WTC11 (cell line): Measurements from ENCODE around the gene ZFP64. TPM values are rescaled to one million over a fixed set of nuclear protein-coding genes. Genes with fewer than 3 reads are reported as not detected.
A peak's percentile ranks its signal among the peaks of the same experiment; 100 is the strongest.

Experiments
- ATAC-seq: fragments of 200-7000 bp; cut with Tn5 transposase; 2 replicates; pipeline ENCODE4 v1.10.0; 2021; ENCODE audit warnings: mild to moderate bottlenecking, moderate library complexity
- CTCF ChIA-PET: fragments of 300-600 bp; sonication (Branson Sonifier 250); formaldehyde crosslinking; loops from one replicate; lab custom pipeline; 2021; ENCODE audit warnings: antibody characterized with exemption; lab: Charles Lee
- POLR2A ChIA-PET: fragments of 350-600 bp; sonication (Branson Sonifier 250); formaldehyde crosslinking; loops from one replicate; lab custom pipeline; 2021; ENCODE audit warnings: antibody characterized with exemption; lab: Charles Lee
- DNase-seq: peaks from one replicate; pipeline ENCODE4 v3.0.0; 2021; ENCODE audit warnings: low spot score
- H3K27ac Mint-ChIP-seq: 2 replicates; pipeline ENCODE4 v1.8.0; 2021; ENCODE audit warnings: mixed read lengths
- H3K27me3 Mint-ChIP-seq: 2 replicates; pipeline ENCODE4 v1.8.0; 2021; ENCODE audit warnings: low read depth, mild to moderate bottlenecking, moderate library complexity, mixed read lengths
- H3K36me3 Mint-ChIP-seq: 2 replicates; pipeline ENCODE4 v1.8.0; 2021; ENCODE audit warnings: mixed read lengths
- H3K4me1 Mint-ChIP-seq: 2 replicates; pipeline ENCODE4 v1.8.0; 2022; ENCODE audit warnings: mixed read lengths
- H3K4me3 Mint-ChIP-seq: 2 replicates; pipeline ENCODE4 v1.8.0; 2021; ENCODE audit warnings: mild to moderate bottlenecking, moderate library complexity, mixed read lengths
- H3K9me3 Mint-ChIP-seq: 2 replicates; pipeline ENCODE4 v1.8.0; 2021; ENCODE audit warnings: mixed read lengths
- CBFB ChIP-seq: sonication (generic); formaldehyde crosslinking; IDR thresholded peaks from 2 replicates; pipeline ENCODE4 v1.8.1; 2022; ENCODE audit warnings: mild to moderate bottlenecking, low read depth, missing genetic modification reagents
- CDX4 ChIP-seq: fragments of 250-450 bp; sonication (Bioruptor Pico); IDR thresholded peaks from 2 replicates; pipeline ENCODE4 v1.9.0; 2021; ENCODE audit warnings: moderate library complexity, mild to moderate bottlenecking, inconsistent platforms, borderline replicate concordance
- CREM ChIP-seq: sonication (generic); formaldehyde crosslinking; IDR thresholded peaks from 2 replicates; pipeline ENCODE4 v1.8.1; 2022; ENCODE audit warnings: mild to moderate bottlenecking, missing genetic modification reagents, moderate library complexity
- CTCF ChIP-seq: fragments of 200-600 bp; IDR thresholded peaks from 2 replicates; pipeline ENCODE4 v1.8.0; 2022; ENCODE audit warnings: antibody characterized with exemption
- ESRRA ChIP-seq: sonication (generic); formaldehyde crosslinking; IDR thresholded peaks from 2 replicates; pipeline ENCODE4 v1.8.1; 2022; ENCODE audit warnings: mild to moderate bottlenecking, missing genetic modification reagents, borderline replicate concordance
- FOXP1 ChIP-seq: sonication (generic); formaldehyde crosslinking; IDR thresholded peaks from 2 replicates; pipeline ENCODE4 v1.8.0; 2022; ENCODE audit warnings: missing genetic modification reagents, mild to moderate bottlenecking, moderate library complexity, borderline replicate concordance
- GABPB1 ChIP-seq: sonication (generic); formaldehyde crosslinking; IDR thresholded peaks from 2 replicates; pipeline ENCODE4 v1.8.1; 2023; ENCODE audit warnings: mild to moderate bottlenecking, missing genetic modification reagents
- GTF2I ChIP-seq: fragments of 250-450 bp; sonication (Bioruptor Pico); conservative IDR thresholded peaks from 2 replicates; pipeline ENCODE4 v1.4.0; 2021; ENCODE audit warnings: mild to moderate bottlenecking
- KAT7 ChIP-seq: sonication (generic); formaldehyde crosslinking; IDR thresholded peaks from 2 replicates; pipeline ENCODE4 v1.8.1; 2023; ENCODE audit warnings: missing genetic modification reagents, mild to moderate bottlenecking, borderline replicate concordance
- MAX ChIP-seq: sonication (generic); formaldehyde crosslinking; IDR thresholded peaks from 2 replicates; pipeline ENCODE4 v1.8.0; 2022; ENCODE audit warnings: mild to moderate bottlenecking, missing genetic modification reagents
- NR2C2 ChIP-seq: sonication (generic); formaldehyde crosslinking; IDR thresholded peaks from 2 replicates; pipeline ENCODE4 v1.8.0; 2022; ENCODE audit warnings: mild to moderate bottlenecking, missing genetic modification reagents
- SOX15 ChIP-seq: fragments of 250-450 bp; sonication (Bioruptor Pico); IDR thresholded peaks from 2 replicates; pipeline ENCODE4 v1.9.0; 2021; ENCODE audit warnings: mild to moderate bottlenecking
- TCF7 ChIP-seq: sonication (generic); formaldehyde crosslinking; IDR thresholded peaks from 2 replicates; pipeline ENCODE4 v1.8.0; 2022; ENCODE audit warnings: mild to moderate bottlenecking, low read depth, missing genetic modification reagents, moderate library complexity
- USF1 ChIP-seq: sonication (generic); formaldehyde crosslinking; IDR thresholded peaks from 2 replicates; pipeline ENCODE4 v1.8.0; 2022; ENCODE audit warnings: mild to moderate bottlenecking, missing genetic modification reagents
- USF2 ChIP-seq: sonication (generic); formaldehyde crosslinking; IDR thresholded peaks from 2 replicates; pipeline ENCODE4 v1.8.1; 2023; ENCODE audit warnings: mild to moderate bottlenecking, missing genetic modification reagents, moderate library complexity
- ZNF232 ChIP-seq: sonication (generic); formaldehyde crosslinking; IDR thresholded peaks from 2 replicates; pipeline ENCODE4 v1.8.0; 2022; ENCODE audit warnings: mild to moderate bottlenecking, missing genetic modification reagents
- total RNA-seq: library from RNA; stranded (reverse); gene quantifications from 3 replicates; pipeline ENCODE4 v1.2.3, GENCODE V29; 2021

The ZFP64 gene
- total RNA-seq, 1 experiment from 2014 or later, result 26.1 TPM

- Mint-ChIP-seq H3K4me1 (peaks cover 10% of the 10 kb centered on the region), H3K4me3 (no peak overlapping the region), H3K27me3 (no peaks in the 10 kb centered on the region; the same call in 1 of the 2 replicates), H3K27ac (no peak overlapping the region), H3K36me3 (no peaks in the 10 kb centered on the region), H3K9me3 (peaks cover 16% of the 10 kb centered on the region)
- no peak for DNase-seq
- ChIA-PET POLR2A (interaction anchor here (0.6 kb wide), 1 partner anchor 22 kb away, joined by 3 read pairs; no protein-coding TSS in a partner anchor), CTCF (interaction anchor here (1.6 kb wide), 1 partner anchor 12 kb away, joined by 5 read pairs; the partner anchor contains the start of gene ZFP64)
- TF ChIP-seq NR2C2 (CRISPR knock-in tag) (no peak), USF2 (CRISPR knock-in tag) (peak; percentile 73), USF1 (CRISPR knock-in tag) (no peak)
- ATAC-seq, result peak; percentile 23; the same call in 1 of the 2 replicates
Measured at GRCh38 chr20:52204136-52204535, 12.6 kb upstream of the ZFP64 start.

GRCh38 chr20:52201395-52201794 lies 9.8 kb upstream of the ZFP64 start:
- POLR2A ChIA-PET, result no interaction called here

GRCh38 chr20:52200870-52201269 lies 9.3 kb upstream of the ZFP64 start:
- no peaks in the 10 kb centered on the region for H3K36me3 Mint-ChIP-seq
- H3K4me1 Mint-ChIP-seq, result no peaks in the 10 kb centered on the region
- peaks cover 21% of the 10 kb centered on the region for H3K9me3 Mint-ChIP-seq
- ChIA-PET CTCF (interaction anchor here (1.4 kb wide), 1 partner anchor 9 kb away, joined by 7 read pairs; the partner anchor contains the start of gene ZFP64), POLR2A (no interaction called here)
- H3K27ac Mint-ChIP-seq, result no peak overlapping the region
- ATAC-seq (no peak), DNase-seq (no peak)
- TF ChIP-seq GABPB1 (CRISPR knock-in tag), result peak; percentile 52
- TF ChIP-seq MAX (CRISPR knock-in tag), result no peak
- no peaks in the 10 kb centered on the region; the same call in 1 of the 2 replicates for H3K27me3 Mint-ChIP-seq
- H3K4me3 Mint-ChIP-seq, result no peak overlapping the region

More at GRCh38 chr20:52201395-52201794, 9.8 kb upstream of the ZFP64 start:
- ATAC-seq, result no peak
- Mint-ChIP-seq H3K9me3 (peaks cover 21% of the 10 kb centered on the region), H3K4me1 (no peaks in the 10 kb centered on the region), H3K36me3 (no peaks in the 10 kb centered on the region)
- CTCF ChIA-PET, result interaction anchor here (1.4 kb wide), 1 partner anchor 10 kb away, joined by 7 read pairs; the partner anchor contains the start of gene ZFP64
- TF ChIP-seq KAT7 (CRISPR knock-in tag), result no peak
- no peak for TF ChIP-seq ESRRA (CRISPR knock-in tag)
- TF ChIP-seq CBFB, result no peak
- TF ChIP-seq CDX4, result no peak
- no peak for TF ChIP-seq GTF2I (CRISPR knock-in tag)
- TF ChIP-seq CREM, result no peak
- TF ChIP-seq CTCF, result no peak
- no peak for TF ChIP-seq TCF7 (CRISPR knock-in tag)
- TF ChIP-seq SOX15 (CRISPR knock-in tag), result no peak
- TF ChIP-seq, all 79 proteins: peak for 0
- H3K27ac Mint-ChIP-seq, result no peak overlapping the region
- DNase-seq, result no peak
- H3K27me3 Mint-ChIP-seq, result no peaks in the 10 kb centered on the region; the same call in 1 of the 2 replicates
- no peak overlapping the region for H3K4me3 Mint-ChIP-seq

GRCh38 chr20:52196845-52197244 lies 5.3 kb upstream of the ZFP64 start:
- no peak overlapping the region for H3K4me3 Mint-ChIP-seq
- H3K27ac Mint-ChIP-seq, result no peak overlapping the region
- H3K9me3 Mint-ChIP-seq, result peaks cover 5% of the 10 kb centered on the region
- ATAC-seq, result no peak
- TF ChIP-seq FOXP1 (CRISPR knock-in tag) (no peak), ZNF232 (CRISPR knock-in tag) (no peak)
- TF ChIP-seq, all 79 proteins: peak for 0
- DNase-seq, result no peak
- H3K27me3 Mint-ChIP-seq, result no peaks in the 10 kb centered on the region; the same call in 1 of the 2 replicates
- ChIA-PET CTCF (no interaction called here), POLR2A (no interaction called here)
- H3K36me3 Mint-ChIP-seq, result no peaks in the 10 kb centered on the region
- H3K4me1 Mint-ChIP-seq, result peaks cover 10% of the 10 kb centered on the region
